ENCODE measurements around the gene SLIT3.

Gene SLIT3

GRCh38 chr5:169012450-169012849, 288.5 kb downstream of the SLIT3 start:
- no peak overlapping the region for H3K4me3 ChIP-seq (ENCODE audit: low read depth, low read length)
- no peak for TF ChIP-seq CTCF (IDR thresholded peaks at IDR 0.05; ENCODE audit: low read depth, low read length)

- no peak overlapping the region for H3K4me3 ChIP-seq (ENCODE audit: low read depth, low read length)
- TF ChIP-seq CTCF (IDR thresholded peaks at IDR 0.05; ENCODE audit: low read depth, low read length) = no peak
Measured at GRCh38 chr5:169011451-169011850, 289.5 kb downstream of the SLIT3 start.

GRCh38 chr5:169011009-169011408, 289.9 kb downstream of the SLIT3 start:
- H3K4me3 ChIP-seq (ENCODE audit: low read depth, low read length) = no peak overlapping the region
- no peak for TF ChIP-seq CTCF (IDR thresholded peaks at IDR 0.05; ENCODE audit: low read depth, low read length)

- no peak overlapping the region for H3K4me3 ChIP-seq (ENCODE audit: low read depth, low read length)
- no peak for TF ChIP-seq CTCF (IDR thresholded peaks at IDR 0.05; ENCODE audit: low read depth, low read length)
Measured at GRCh38 chr5:169009123-169009522, 291.8 kb downstream of the SLIT3 start.

GRCh38 chr5:169006842-169007790, 293.8 kb downstream of the SLIT3 start:
- no peak overlapping the region for H3K4me3 ChIP-seq (ENCODE audit: low read depth, low read length)
- no peak for TF ChIP-seq CTCF (IDR thresholded peaks at IDR 0.05; ENCODE audit: low read depth, low read length)

GRCh38 chr5:169004551-169004950, 296.4 kb downstream of the SLIT3 start:
- no peak overlapping the region for H3K4me3 ChIP-seq (ENCODE audit: low read depth, low read length)
- no peak for TF ChIP-seq CTCF (IDR thresholded peaks at IDR 0.05; ENCODE audit: low read depth, low read length)

All from WI38 (cell line).